HepG2 (cell line): Measurements from ENCODE around the gene FAM222B. TPM values are rescaled to one million over a fixed set of nuclear protein-coding genes. Genes with fewer than 3 reads are reported as not detected.

Source experiments
- ARID3A ChIP-seq: IDR thresholded peaks from 2 replicates; pipeline ENCODE4 v1.6.1; 2012; ENCODE audit warnings: low read depth, low read length, improper control_type of control experiment
- CEBPG ChIP-seq: IDR thresholded peaks from 2 replicates; pipeline ENCODE4 v1.6.1; 2016
- HMG20B ChIP-seq: conservative IDR thresholded peaks from 2 replicates; pipeline ENCODE4 v1.6.1; 2016; ENCODE audit warnings: missing genetic modification reagents, missing compliant biosample characterization
- KDM5A ChIP-seq: fragments of 200-600 bp; sonication (generic); IDR thresholded peaks from 2 replicates; pipeline ENCODE4 v1.7.0; 2018; ENCODE audit warnings: antibody characterized with exemption, mild to moderate bottlenecking, low read length, borderline replicate concordance
- KMT2B ChIP-seq: IDR thresholded peaks from 2 replicates; pipeline ENCODE4 v1.6.1; 2016; ENCODE audit warnings: missing genetic modification reagents, missing compliant biosample characterization
- MAFK ChIP-seq, 2 experiments: IDR thresholded peaks in 1 of 2; conservative IDR thresholded peaks in 1 of 2; 2 replicates each; pipeline ENCODE4 v1.6.1; 2011; ENCODE audit warnings: improper control_type of control experiment in 2 of 2, low read length in 2 of 2
- NFE2L1 ChIP-seq: sonication (generic); formaldehyde crosslinking; IDR thresholded peaks from 2 replicates; pipeline ENCODE4 v1.4.0; 2020; ENCODE audit warnings: missing genetic modification reagents, mild to moderate bottlenecking, borderline replicate concordance
- REXO4 ChIP-seq: sonication (generic); formaldehyde crosslinking; IDR thresholded peaks from 2 replicates; pipeline ENCODE4 v1.8.0; 2022; ENCODE audit warnings: missing genetic modification reagents, mild to moderate bottlenecking, borderline replicate concordance
- RXRB ChIP-seq: IDR thresholded peaks from 2 replicates; pipeline ENCODE4 v1.6.1; 2016; ENCODE audit warnings: borderline replicate concordance, missing genetic modification reagents, missing compliant biosample characterization
- SCMH1 ChIP-seq: sonication (generic); formaldehyde crosslinking; IDR thresholded peaks from 2 replicates; pipeline ENCODE4 v1.9.0; 2021; ENCODE audit warnings: missing genetic modification reagents, mild to moderate bottlenecking, borderline replicate concordance
- SIX1 ChIP-seq: sonication (generic); formaldehyde crosslinking; IDR thresholded peaks from 2 replicates; pipeline ENCODE4 v1.4.0; 2020; ENCODE audit warnings: missing genetic modification reagents, borderline replicate concordance
- SKIL ChIP-seq: sonication (generic); formaldehyde crosslinking; IDR thresholded peaks from 2 replicates; pipeline ENCODE4 v1.8.0; 2022; ENCODE audit warnings: missing genetic modification reagents, mild to moderate bottlenecking, moderate library complexity, borderline replicate concordance
- SOX5 ChIP-seq: IDR thresholded peaks from 2 replicates; pipeline ENCODE4 v1.6.1; 2016; ENCODE audit warnings: borderline replicate concordance
- SP140L ChIP-seq: sonication (generic); formaldehyde crosslinking; IDR thresholded peaks from 2 replicates; pipeline ENCODE4 v1.4.0; 2020; ENCODE audit warnings: missing genetic modification reagents, borderline replicate concordance
- SP4 ChIP-seq: sonication (generic); formaldehyde crosslinking; IDR thresholded peaks from 2 replicates; pipeline ENCODE4 v1.8.1; 2023; ENCODE audit warnings: mild to moderate bottlenecking, missing genetic modification reagents
- SPEN ChIP-seq: sonication (generic); formaldehyde crosslinking; IDR thresholded peaks from 2 replicates; pipeline ENCODE4 v1.5.1; 2020; ENCODE audit warnings: low read depth, mild to moderate bottlenecking, missing genetic modification reagents
- ZFP90 ChIP-seq: sonication (generic); formaldehyde crosslinking; IDR thresholded peaks from 2 replicates; pipeline ENCODE4 v1.8.0; 2022; ENCODE audit warnings: missing genetic modification reagents, mild to moderate bottlenecking, inconsistent platforms, borderline replicate concordance
- ZMAT3 ChIP-seq: sonication (generic); formaldehyde crosslinking; conservative IDR thresholded peaks from 2 replicates; pipeline ENCODE4 v1.7.0; 2021; ENCODE audit warnings: missing genetic modification reagents
- ZMAT5 ChIP-seq: sonication (generic); formaldehyde crosslinking; IDR thresholded peaks from 2 replicates; pipeline ENCODE4 v1.5.0; 2020; ENCODE audit warnings: mild to moderate bottlenecking, low read depth, missing genetic modification reagents, borderline replicate concordance
- ZNF282 ChIP-seq: fragments of 450-650 bp; IDR thresholded peaks from 2 replicates; pipeline ENCODE4 v1.6.1; 2018; ENCODE audit not compliant: partially characterized antibody
- ZNF660 ChIP-seq: sonication (generic); formaldehyde crosslinking; IDR thresholded peaks from 2 replicates; pipeline ENCODE4 v1.5.1; 2020; ENCODE audit warnings: mild to moderate bottlenecking, low read depth, missing genetic modification reagents, borderline replicate concordance
- ZNF740 ChIP-seq: sonication (generic); formaldehyde crosslinking; IDR thresholded peaks from 2 replicates; pipeline ENCODE4 v1.4.0; 2020; ENCODE audit warnings: missing genetic modification reagents
- polyA plus RNA-seq, 8 experiments: library from polyadenylated mRNA; depleted of rRNA in 3 of 8; stranded (reverse) in 7 of 8; unstranded in 1 of 8; fragments of >200 nt; fragmentation: Illumina TruSeq in 4 of 8; extraction: Trizol in 4 of 8; gene quantifications; 2 replicates each; pipeline versions ENCODE4 v1.2.1 to v1.2.3, GENCODE V29; 2011 to 2016; ENCODE audit warnings: low read depth in 4 of 8, missing spikeins in 1 of 8, mixed read lengths in 1 of 8; ENCODE audit not compliant: insufficient read depth in 1 of 8
- total RNA-seq, 5 experiments: library from RNA; depleted of rRNA; stranded (reverse); fragments of >200 nt; fragmentation: Illumina TruSeq; extraction: Trizol; gene quantifications; 2 replicates each; pipeline ENCODE4 v1.2.3, GENCODE V29; 2016; ENCODE audit warnings: low read depth in 1 of 5
- TF ChIP-seq, protein P1 (sequence below), 2 experiments: sonication (generic) in 1 of 2; formaldehyde crosslinking in 1 of 2; IDR thresholded peaks; 2 replicates each; pipeline versions ENCODE4 v1.5.1 to v1.6.1; 2011 to 2020; ENCODE audit warnings: borderline replicate concordance in 1 of 2, low read depth in 1 of 2, low read length in 1 of 2, mild to moderate bottlenecking in 1 of 2, missing genetic modification reagents in 1 of 2, moderate library complexity in 1 of 2

FAM222B gene
- total and polyA plus RNA-seq, 2 of the 13 experiments (the other 11 are each of a cell fraction or from before 2014, with no cell fraction given) = 3.5 to 7.3 TPM

DNA sequence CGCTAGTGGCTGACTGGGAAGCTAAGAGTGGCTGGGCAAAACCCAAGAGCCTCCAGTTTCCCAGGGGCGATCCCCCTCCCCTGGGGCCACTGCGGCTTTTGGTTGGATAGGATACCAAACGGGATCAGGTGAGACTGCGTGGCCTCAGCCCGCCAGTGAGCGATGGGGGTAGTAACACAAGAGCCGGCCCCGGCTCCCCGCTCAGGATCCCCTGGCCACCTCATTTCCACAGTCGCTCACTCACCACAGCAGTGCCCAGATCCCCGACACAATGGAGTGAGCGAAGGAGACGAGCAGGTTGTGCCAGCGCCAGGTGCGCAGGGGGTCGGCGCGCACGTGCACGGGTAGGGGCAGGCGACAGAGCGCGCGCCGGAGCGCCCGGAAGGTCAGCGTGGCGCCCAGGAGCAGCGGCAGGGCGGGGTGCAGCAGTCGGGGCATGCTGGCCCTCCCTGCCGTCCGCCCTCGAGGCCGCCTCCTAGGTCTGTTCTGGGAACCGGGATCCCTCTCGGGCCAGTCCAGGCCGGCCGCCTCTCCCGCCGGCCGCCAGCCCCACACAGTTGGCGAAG lies 116.8 kb downstream of the FAM222B start (continued):
- TF ChIP-seq ZNF660 (CRISPR knock-in tag) = no peak
- peak; percentile 79; the same call in 1 of the 2 replicates for TF ChIP-seq ZMAT3 (CRISPR knock-in tag)
- 0 out of 2 replicates have a peak, but pooled peaks have one; percentile 6 for TF ChIP-seq CEBPG (CRISPR knock-in tag)
- TF ChIP-seq ZFP90 = no peak; the same call in 1 of the 2 replicates
- TF ChIP-seq, protein P1, sequence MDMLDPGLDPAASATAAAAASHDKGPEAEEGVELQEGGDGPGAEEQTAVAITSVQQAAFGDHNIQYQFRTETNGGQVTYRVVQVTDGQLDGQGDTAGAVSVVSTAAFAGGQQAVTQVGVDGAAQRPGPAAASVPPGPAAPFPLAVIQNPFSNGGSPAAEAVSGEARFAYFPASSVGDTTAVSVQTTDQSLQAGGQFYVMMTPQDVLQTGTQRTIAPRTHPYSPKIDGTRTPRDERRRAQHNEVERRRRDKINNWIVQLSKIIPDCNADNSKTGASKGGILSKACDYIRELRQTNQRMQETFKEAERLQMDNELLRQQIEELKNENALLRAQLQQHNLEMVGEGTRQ (IDR thresholded peaks at IDR 0.05; ENCODE audit: low read depth, low read length) = no peak
- TF ChIP-seq, protein P1 (CRISPR knock-in tag; IDR thresholded peaks at IDR 0.05; ENCODE audit: borderline replicate concordance) = no peak
- TF ChIP-seq MAFK (conservative IDR thresholded peaks at IDR 0.05 in 1 of 2, IDR thresholded peaks at IDR 0.05 in 1 of 2; ENCODE audit: low read length in 2 of 2) = no peak
- TF ChIP-seq SP140L (CRISPR knock-in tag) = 0 out of 2 replicates have a peak, but pooled peaks have one; percentile 22
- TF ChIP-seq SPEN = peak; percentile 54; the same call in 1 of the 2 replicates
- TF ChIP-seq ZNF740 = peak; percentile 73; the same call in 1 of the 2 replicates
- TF ChIP-seq REXO4 (CRISPR knock-in tag) = peak; percentile 79; the same call in 1 of the 2 replicates
- TF ChIP-seq ZNF282 = no peak
- no peak for TF ChIP-seq HMG20B (CRISPR knock-in tag)
- TF ChIP-seq SOX5 = peak; percentile 32; the same call in 1 of the 2 replicates
- peak; percentile 30 for TF ChIP-seq RXRB (CRISPR knock-in tag)
- no peak for TF ChIP-seq ZMAT5 (CRISPR knock-in tag)
- no peak for TF ChIP-seq KDM5A
- no peak for TF ChIP-seq KMT2B (CRISPR knock-in tag)
- no peak; the same call in 1 of the 2 replicates for TF ChIP-seq SP4 (CRISPR knock-in tag)
- TF ChIP-seq ARID3A = no peak
- peak; percentile 44; the same call in 1 of the 2 replicates for TF ChIP-seq SKIL
- peak; percentile 22; the same call in 1 of the 2 replicates for TF ChIP-seq NFE2L1
- no peak for TF ChIP-seq SCMH1 (CRISPR knock-in tag)
- 0 out of 2 replicates have a peak, but pooled peaks have one; percentile 13 for TF ChIP-seq SIX1
